Neural progenitor cell (in vitro differentiated cells): ENCODE measurements around the gene ZNF683.

ENCODE experiments used
- CTCF ChIP-seq: fragments of 200-600 bp; sonication (generic); IDR thresholded peaks from 2 replicates; pipeline ENCODE4 v1.5.1; 2017; ENCODE audit warnings: antibody characterized with exemption, mild to moderate bottlenecking
- EZH2 ChIP-seq: fragments of 200-600 bp; sonication (generic); IDR thresholded peaks from 2 replicates; pipeline ENCODE4 v1.6.1; 2017; ENCODE audit warnings: antibody characterized with exemption, mild to moderate bottlenecking, moderate library complexity
- EZH2phosphoT487 ChIP-seq: fragments of 200-600 bp; sonication (generic); IDR thresholded peaks from 2 replicates; pipeline ENCODE4 v1.6.1; 2017; ENCODE audit warnings: antibody characterized with exemption

- TF ChIP-seq CTCF (no peak), EZH2phosphoT487 (no peak), EZH2 (no peak)
Observed at GRCh38 chr1:26367441-26367840, 5.1 kb downstream of the ZNF683 start.
